HL-60 (cell line): ENCODE results near the gene RIPOR2.

Experiments used
- DNase-seq, 2 experiments: peaks; one replicate each; pipeline ENCODE4 v3.0.0-alpha.2; 2010 to 2020; ENCODE audit warnings: low read depth in 1 of 2, low spot score in 1 of 2
- H3K27ac ChIP-seq: fragments of 250-450 bp; sonication (Bioruptor Pico); replicated peaks from 2 replicates; pipeline ENCODE4 v1.5.1; 2020; ENCODE audit warnings: mild to moderate bottlenecking, moderate library complexity
- H3K27me3 ChIP-seq: fragments of 250-450 bp; sonication (Bioruptor Pico); 2 replicates; pipeline ENCODE4 v1.5.1; 2021; ENCODE audit warnings: mild to moderate bottlenecking, moderate library complexity; ENCODE audit not compliant: insufficient read depth, poor library complexity, severe bottlenecking
- H3K4me3 ChIP-seq: replicated peaks from 2 replicates; pipeline ENCODE4 v1.5.1; 2011; ENCODE audit warnings: mild to moderate bottlenecking, control low read depth, low read length; ENCODE audit not compliant: insufficient read depth
- CTCF ChIP-seq: IDR thresholded peaks from one replicate; pipeline ENCODE4 v1.5.1; 2011; ENCODE audit warnings: low read length, control low read depth, inconsistent platforms; ENCODE audit not compliant: insufficient read depth
- GABPA ChIP-seq: IDR thresholded peaks from 2 replicates; pipeline ENCODE4 v1.6.1; 2012; ENCODE audit warnings: low read depth
- POLR2AphosphoS5 ChIP-seq: IDR thresholded peaks from 2 replicates; pipeline ENCODE4 v1.6.1; 2012; ENCODE audit warnings: low read depth
- REST ChIP-seq: IDR thresholded peaks from 2 replicates; pipeline ENCODE4 v1.6.1; 2012; ENCODE audit warnings: low read depth; ENCODE audit not compliant: insufficient replicate concordance
- SPI1 ChIP-seq: IDR thresholded peaks from 2 replicates; pipeline ENCODE4 v1.6.1; 2012; ENCODE audit warnings: low read depth, mild to moderate bottlenecking, borderline replicate concordance

RIPOR2 gene

GRCh38 chr6:24856901-24857670 is 78.7 kb downstream of the RIPOR2 start:
- Histone ChIP-seq H3K27me3 (peaks cover 2% of the 10 kb centered on the region), H3K4me3 (no peak overlapping the region), H3K27ac (no peak overlapping the region)
- no peak for DNase-seq
- TF ChIP-seq REST (no peak), POLR2AphosphoS5 (no peak), GABPA (no peak), CTCF (no peak), SPI1 (no peak)

GRCh38 chr6:24856246-24856599 is 79.5 kb downstream of the RIPOR2 start:
- no peak overlapping the region for H3K4me3 ChIP-seq
- peaks cover 2% of the 10 kb centered on the region for H3K27me3 ChIP-seq
- TF ChIP-seq CTCF (no peak), GABPA (no peak), REST (no peak), POLR2AphosphoS5 (no peak)
- no peak for DNase-seq
- no peak overlapping the region for H3K27ac ChIP-seq

GRCh38 chr6:24855395-24856245 is 80.1 kb downstream of the RIPOR2 start:
- Histone ChIP-seq H3K27ac (no peak overlapping the region), H3K27me3 (peaks cover 2% of the 10 kb centered on the region), H3K4me3 (no peak overlapping the region)
- TF ChIP-seq SPI1 (no peak), REST (no peak), CTCF (peak; percentile 51), POLR2AphosphoS5 (no peak), GABPA (no peak)
- peak; percentile 50 to 58 for DNase-seq
